ENCODE measurements around the gene SLC1A2. TPM values are rescaled to one million over a fixed set of nuclear protein-coding genes. Genes with fewer than 3 reads are reported as not detected.

The SLC1A2 gene
- total RNA-seq, 1 experiment from 2014 or later: 0.25 TPM

DNA sequence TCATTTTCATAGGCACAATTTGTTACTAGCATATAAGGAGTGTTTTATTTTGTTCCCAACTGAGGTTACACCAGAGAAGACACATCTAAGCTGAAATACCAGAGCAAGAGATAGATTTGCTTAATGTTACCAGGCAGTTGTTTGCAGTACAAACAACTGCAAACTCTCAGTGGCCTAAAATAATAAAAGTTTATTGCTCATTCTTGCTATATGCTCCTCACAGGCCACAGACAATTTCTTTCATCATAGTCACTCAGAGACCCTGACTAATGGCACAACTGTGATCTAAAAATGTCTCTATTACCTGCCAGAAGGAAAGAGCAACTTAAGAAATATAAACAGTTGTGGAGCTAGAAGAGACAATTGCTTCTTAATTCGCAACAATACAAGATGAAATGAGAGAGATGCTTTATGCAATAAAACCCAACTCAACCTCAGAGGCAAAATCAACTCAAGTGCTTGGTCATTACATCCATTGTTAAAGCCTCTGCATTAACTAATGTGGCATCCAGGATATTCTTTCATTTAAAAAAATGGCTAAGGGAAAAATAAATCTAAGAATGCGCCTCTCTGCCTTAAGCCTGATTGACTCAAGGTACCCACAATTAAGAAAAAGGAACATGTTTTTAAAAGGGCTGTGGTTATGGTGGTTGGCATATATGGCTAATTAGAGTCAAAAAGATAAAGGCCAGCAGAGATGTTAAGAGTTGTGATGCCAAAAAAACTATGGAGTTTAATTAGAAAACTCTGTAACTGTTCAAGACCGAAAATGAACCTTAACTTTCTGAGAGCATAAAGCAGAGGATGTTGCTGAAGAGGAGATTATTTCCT, 176.7 kb downstream of the SLC1A2 start:
- Histone ChIP-seq H3K9me2 (ENCODE audit: insufficient read depth) (no peaks in the 10 kb centered on the region), H3K9ac (ENCODE audit: low read length) (no peak overlapping the region), H3K4me1 (ENCODE audit: control insufficient read depth in 1 of 2, insufficient read depth in 2 of 2, low read length in 2 of 2) (peaks cover 3 to 11% of the 10 kb centered on the region in 2 experiments; a peak in 3 of 4 replicates), H3K27ac (ENCODE audit: low read depth, low read length) (no peak overlapping the region), H3K27me3 (ENCODE audit: insufficient read depth, low read length) (no peaks in the 10 kb centered on the region), H3K79me2 (ENCODE audit: insufficient read depth, low read length) (no peaks in the 10 kb centered on the region), H4K20me1 (ENCODE audit: insufficient read depth) (no peaks in the 10 kb centered on the region), H3K9me3 (ENCODE audit: control insufficient read depth in 1 of 2, insufficient read depth in 1 of 2, low read depth in 1 of 2, low read length in 2 of 2) (no peaks in the 10 kb centered on the region), H2AFZ (ENCODE audit: low read depth, low read length, poor library complexity, severe bottlenecking) (no peak overlapping the region), H3K4me3 (replicated peaks in 1 of 2; ENCODE audit: low read depth in 1 of 2, low read length in 2 of 2) (no peak overlapping the region), H3K4me2 (ENCODE audit: low read length) (no peak overlapping the region), H3K36me3 (ENCODE audit: control insufficient read depth in 1 of 2, insufficient read depth in 2 of 2, low read length in 2 of 2) (no peaks in the 10 kb centered on the region)
- RAD21 ChIA-PET (ENCODE audit: low non-redundant PET in 1 of 2, low total read pairs in 2 of 2, uncharacterized antibody in 2 of 2, unreplicated experiment in 2 of 2): no interaction called here
- POLR2A ChIA-PET: no interaction called here
- DNase-seq (ENCODE audit: low read depth, low spot score) (no peak), ATAC-seq (no peak)
- CTCF ChIA-PET: no interaction called here
- BruUV-seq (replicated peaks): no TSS peak
- intact Hi-C loops (cut with micrococcal nuclease): no loop called here
- TF ChIP-seq, protein P1, sequence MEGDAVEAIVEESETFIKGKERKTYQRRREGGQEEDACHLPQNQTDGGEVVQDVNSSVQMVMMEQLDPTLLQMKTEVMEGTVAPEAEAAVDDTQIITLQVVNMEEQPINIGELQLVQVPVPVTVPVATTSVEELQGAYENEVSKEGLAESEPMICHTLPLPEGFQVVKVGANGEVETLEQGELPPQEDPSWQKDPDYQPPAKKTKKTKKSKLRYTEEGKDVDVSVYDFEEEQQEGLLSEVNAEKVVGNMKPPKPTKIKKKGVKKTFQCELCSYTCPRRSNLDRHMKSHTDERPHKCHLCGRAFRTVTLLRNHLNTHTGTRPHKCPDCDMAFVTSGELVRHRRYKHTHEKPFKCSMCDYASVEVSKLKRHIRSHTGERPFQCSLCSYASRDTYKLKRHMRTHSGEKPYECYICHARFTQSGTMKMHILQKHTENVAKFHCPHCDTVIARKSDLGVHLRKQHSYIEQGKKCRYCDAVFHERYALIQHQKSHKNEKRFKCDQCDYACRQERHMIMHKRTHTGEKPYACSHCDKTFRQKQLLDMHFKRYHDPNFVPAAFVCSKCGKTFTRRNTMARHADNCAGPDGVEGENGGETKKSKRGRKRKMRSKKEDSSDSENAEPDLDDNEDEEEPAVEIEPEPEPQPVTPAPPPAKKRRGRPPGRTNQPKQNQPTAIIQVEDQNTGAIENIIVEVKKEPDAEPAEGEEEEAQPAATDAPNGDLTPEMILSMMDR (IDR thresholded peaks at IDR 0.05 in 2 of 3, conservative IDR thresholded peaks at IDR 0.05 in 1 of 3; ENCODE audit: borderline replicate concordance in 1 of 3, insufficient read depth in 1 of 3, low read depth in 2 of 3, low read length in 2 of 3): no peak
- TF ChIP-seq YY1 (IDR thresholded peaks at IDR 0.05; ENCODE audit: extremely low read depth, insufficient replicate concordance, low read depth, low read length) (no peak), RAD21 (IDR thresholded peaks at IDR 0.05; ENCODE audit: low read depth) (no peak), SIN3A (IDR thresholded peaks at IDR 0.05; ENCODE audit: low read depth) (no peak), SRF (IDR thresholded peaks at IDR 0.05; ENCODE audit: low read depth) (no peak), SP1 (IDR thresholded peaks at IDR 0.05; ENCODE audit: low read depth) (no peak), POLR2AphosphoS5 (IDR thresholded peaks at IDR 0.05; ENCODE audit: low read depth, low read length) (no peak), FOSL1 (IDR thresholded peaks at IDR 0.05; ENCODE audit: low read depth) (no peak), EZH2 (IDR thresholded peaks at IDR 0.05) (no peak), CEBPB (IDR thresholded peaks at IDR 0.05; ENCODE audit: low read depth) (no peak)

Measured in HCT116 (cell line).